NT2/D1 (cell line): ENCODE measurements around the gene ZNF749.

Experiments
- SUZ12 ChIP-seq: IDR thresholded peaks from 2 replicates; pipeline ENCODE4 v1.6.1; 2011; ENCODE audit not compliant: insufficient read length, insufficient read depth; ENCODE audit errors: extremely low read depth
- YY1 ChIP-seq: IDR thresholded peaks from 2 replicates; pipeline ENCODE4 v1.6.1; 2011; ENCODE audit not compliant: insufficient read length, insufficient read depth
- ZNF274 ChIP-seq: IDR thresholded peaks from 2 replicates; pipeline ENCODE4 v1.6.1; 2011; ENCODE audit warnings: mild to moderate bottlenecking, low read depth, low read length

- TF ChIP-seq YY1 (no peak), ZNF274 (no peak), SUZ12 (no peak)
Observed at GRCh38 chr19:57419439-57419838, 15.7 kb upstream of the ZNF749 start.
